GM23338 (cell line): ENCODE measurements around the gene GSG1. TPM values are rescaled to one million over a fixed set of nuclear protein-coding genes. Genes with fewer than 3 reads are reported as not detected.
A peak's percentile ranks its signal among the peaks of the same experiment; 100 is the strongest.

Source experiments
- ATAC-seq: fragments of 200-7000 bp; cut with Tn5 transposase; 3 replicates; pipeline ENCODE4 v1.9.1; 2020
- DNase-seq: peaks from one replicate; pipeline ENCODE4 v3.0.0-alpha.2; 2015; ENCODE audit warnings: low spot score
- H2AFZ ChIP-seq: fragments of 200-600 bp; sonication (generic); 2 replicates; pipeline ENCODE4 v1.8.0; 2016; ENCODE audit warnings: antibody characterized with exemption, mild to moderate bottlenecking, moderate library complexity
- H3F3A ChIP-seq: fragments of 200-600 bp; sonication (generic); replicated peaks from 2 replicates; pipeline ENCODE4 v1.8.0; 2017; ENCODE audit warnings: antibody characterized with exemption, mixed run types, low read depth
- H3K27ac ChIP-seq: fragments of 200-600 bp; sonication (generic); 2 replicates; pipeline ENCODE4 v1.6.1; 2016; ENCODE audit warnings: low read depth
- H3K27me3 ChIP-seq: fragments of 200-600 bp; sonication (generic); 2 replicates; pipeline ENCODE4 v1.8.0; 2016; ENCODE audit warnings: mild to moderate bottlenecking, mixed run types, moderate library complexity; ENCODE audit not compliant: insufficient read depth
- H3K36me3 ChIP-seq: fragments of 200-600 bp; sonication (generic); 2 replicates; pipeline ENCODE4 v1.8.0; 2016; ENCODE audit warnings: mild to moderate bottlenecking; ENCODE audit not compliant: insufficient read depth
- H3K4me1 ChIP-seq: fragments of 200-600 bp; sonication (generic); 2 replicates; pipeline ENCODE4 v1.8.0; 2016; ENCODE audit warnings: mild to moderate bottlenecking, moderate library complexity; ENCODE audit not compliant: insufficient read depth
- H3K4me2 ChIP-seq: fragments of 200-600 bp; sonication (generic); 2 replicates; pipeline ENCODE4 v1.7.1; 2017; ENCODE audit warnings: mixed run types
- H3K4me3 ChIP-seq: fragments of 200-600 bp; sonication (generic); 2 replicates; pipeline ENCODE4 v1.6.1; 2016; ENCODE audit warnings: mixed run types
- H3K79me2 ChIP-seq: fragments of 200-600 bp; sonication (generic); replicated peaks from 2 replicates; pipeline ENCODE4 v1.8.0; 2017; ENCODE audit warnings: mild to moderate bottlenecking; ENCODE audit not compliant: insufficient read depth
- H3K9me2 ChIP-seq: fragments of 200-600 bp; sonication (generic); 2 replicates; pipeline ENCODE4 v1.8.0; 2017; ENCODE audit not compliant: insufficient read depth
- H4K20me1 ChIP-seq: fragments of 200-600 bp; sonication (generic); replicated peaks from 2 replicates; pipeline ENCODE4 v1.8.0; 2017; ENCODE audit warnings: mild to moderate bottlenecking; ENCODE audit not compliant: insufficient read depth
- H3K27ac Mint-ChIP-seq: 2 replicates; pipeline ENCODE4 v1.8.0; 2020; ENCODE audit warnings: inconsistent platforms, mild to moderate bottlenecking, moderate library complexity, mixed read lengths
- H3K27me3 Mint-ChIP-seq: 3 replicates; pipeline ENCODE4 v1.8.0; 2022; ENCODE audit warnings: low read depth, mild to moderate bottlenecking, moderate library complexity, mixed read lengths, inconsistent platforms; ENCODE audit not compliant: insufficient read depth, poor library complexity
- H3K36me3 Mint-ChIP-seq: 3 replicates; pipeline ENCODE4 v1.8.0; 2021; ENCODE audit warnings: low read depth, mild to moderate bottlenecking, inconsistent platforms, moderate library complexity, mixed read lengths
- H3K4me1 Mint-ChIP-seq: 3 replicates; pipeline ENCODE4 v1.8.0; 2020; ENCODE audit warnings: mild to moderate bottlenecking, inconsistent platforms, mixed read lengths
- H3K4me3 Mint-ChIP-seq: 3 replicates; pipeline ENCODE4 v1.8.0; 2021; ENCODE audit warnings: moderate library complexity, mild to moderate bottlenecking, inconsistent platforms, mixed read lengths
- H3K9me3 Mint-ChIP-seq: 3 replicates; pipeline ENCODE4 v1.8.0; 2020; ENCODE audit warnings: moderate library complexity, mild to moderate bottlenecking, inconsistent platforms, mixed read lengths
- EZH2 ChIP-seq: fragments of 200-600 bp; sonication (generic); IDR thresholded peaks from one replicate; pipeline ENCODE4 v1.8.0; 2017; ENCODE audit warnings: antibody characterized with exemption, mild to moderate bottlenecking, low read depth; ENCODE audit not compliant: unreplicated experiment
- JUNB ChIP-seq: IDR thresholded peaks from one replicate; pipeline ENCODE4 v1.6.1; 2016; ENCODE audit warnings: antibody characterized with exemption; ENCODE audit not compliant: unreplicated experiment
- NANOG ChIP-seq: IDR thresholded peaks from 2 replicates; pipeline ENCODE4 v1.6.1; 2016; ENCODE audit warnings: antibody characterized with exemption, borderline replicate concordance
- POLR2AphosphoS5 ChIP-seq: IDR thresholded peaks from 2 replicates; pipeline ENCODE4 v1.6.1; 2016; ENCODE audit warnings: antibody characterized with exemption, low read depth
- STAT1 ChIP-seq: IDR thresholded peaks from one replicate; pipeline ENCODE4 v1.6.1; 2016; ENCODE audit warnings: antibody characterized with exemption; ENCODE audit not compliant: unreplicated experiment
- polyA plus RNA-seq: library from polyadenylated mRNA; unstranded; fragments of >200 nt; fragmentation: Nextera tagmentation; extraction: Ambion mirVana; gene quantifications from 2 replicates; pipeline ENCODE4 v1.2.1, GENCODE V29; 2016
- total RNA-seq: library from RNA; depleted of rRNA; stranded (reverse); fragments of >200 nt; shearing (Covaris generic); gene quantifications from 2 replicates; pipeline ENCODE4 v1.2.3, GENCODE V29; 2014
- TF ChIP-seq, protein P1 (sequence below), 2 experiments: fragments of 200-600 bp in 1 of 2; sonication (generic) in 1 of 2; conservative IDR thresholded peaks; 2 replicates each; pipeline versions ENCODE4 v1.5.1 to v1.6.1; 2016 to 2017; ENCODE audit warnings: antibody characterized with exemption in 2 of 2, low read depth in 2 of 2, mild to moderate bottlenecking in 2 of 2, moderate library complexity in 1 of 2
- TF ChIP-seq, protein P2 (sequence below): fragments of 250-450 bp; sonication (Bioruptor Pico); IDR thresholded peaks from 2 replicates; pipeline ENCODE4 v1.5.0; 2020; ENCODE audit warnings: mild to moderate bottlenecking, moderate library complexity

GSG1 gene
- total and polyA plus RNA-seq, 2 experiments from 2014 or later: 0.17 to 0.63 TPM

DNA sequence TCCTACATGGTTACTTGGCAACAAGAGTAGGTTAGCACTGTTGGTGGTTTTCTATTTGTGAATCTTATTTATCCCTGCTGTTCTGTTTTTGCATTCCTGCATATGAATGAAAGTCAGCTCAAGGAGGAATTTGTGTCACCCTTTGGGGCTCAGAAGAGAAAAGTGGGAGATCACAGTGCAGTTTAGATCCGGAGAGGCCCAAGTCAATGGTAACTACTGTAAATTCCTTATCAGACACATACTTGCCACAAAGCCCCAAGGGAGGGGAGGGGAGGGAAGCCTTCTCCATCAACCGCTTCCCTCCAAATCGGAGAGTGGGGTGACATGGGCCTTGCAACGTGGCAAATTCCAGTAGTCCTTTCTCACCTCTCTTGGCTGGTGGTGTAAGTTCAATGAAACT is 15.0 kb downstream of the GSG1 start (continued):
- no peak for TF ChIP-seq STAT1
- TF ChIP-seq NANOG: peak; percentile 61; the same call in 1 of the 2 replicates
- TF ChIP-seq, protein P1, sequence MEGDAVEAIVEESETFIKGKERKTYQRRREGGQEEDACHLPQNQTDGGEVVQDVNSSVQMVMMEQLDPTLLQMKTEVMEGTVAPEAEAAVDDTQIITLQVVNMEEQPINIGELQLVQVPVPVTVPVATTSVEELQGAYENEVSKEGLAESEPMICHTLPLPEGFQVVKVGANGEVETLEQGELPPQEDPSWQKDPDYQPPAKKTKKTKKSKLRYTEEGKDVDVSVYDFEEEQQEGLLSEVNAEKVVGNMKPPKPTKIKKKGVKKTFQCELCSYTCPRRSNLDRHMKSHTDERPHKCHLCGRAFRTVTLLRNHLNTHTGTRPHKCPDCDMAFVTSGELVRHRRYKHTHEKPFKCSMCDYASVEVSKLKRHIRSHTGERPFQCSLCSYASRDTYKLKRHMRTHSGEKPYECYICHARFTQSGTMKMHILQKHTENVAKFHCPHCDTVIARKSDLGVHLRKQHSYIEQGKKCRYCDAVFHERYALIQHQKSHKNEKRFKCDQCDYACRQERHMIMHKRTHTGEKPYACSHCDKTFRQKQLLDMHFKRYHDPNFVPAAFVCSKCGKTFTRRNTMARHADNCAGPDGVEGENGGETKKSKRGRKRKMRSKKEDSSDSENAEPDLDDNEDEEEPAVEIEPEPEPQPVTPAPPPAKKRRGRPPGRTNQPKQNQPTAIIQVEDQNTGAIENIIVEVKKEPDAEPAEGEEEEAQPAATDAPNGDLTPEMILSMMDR (conservative IDR thresholded peaks at IDR 0.05; ENCODE audit: low read depth in 2 of 2): no peak
- no peak for TF ChIP-seq EZH2
- no peak for TF ChIP-seq POLR2AphosphoS5

DNA sequence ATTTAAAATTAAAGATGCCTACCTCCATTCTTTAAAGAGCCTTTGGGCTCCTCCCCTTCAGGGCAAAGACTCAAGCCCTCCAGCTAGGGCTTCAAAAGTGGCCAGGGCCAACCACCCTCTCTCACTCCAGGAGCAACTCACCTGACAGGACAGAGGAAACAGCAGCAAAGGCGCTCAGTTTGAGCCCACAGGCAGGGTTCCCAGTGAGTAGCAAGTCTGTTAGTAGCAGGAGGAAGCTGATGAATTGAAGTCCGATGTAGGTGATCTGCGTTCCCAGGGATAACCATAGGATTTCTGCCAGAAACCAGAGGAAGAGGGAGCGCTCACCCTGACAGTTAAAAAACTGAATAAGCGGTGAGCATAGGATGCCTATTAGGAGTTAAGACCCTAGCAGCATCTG is 15.7 kb downstream of the GSG1 start:
- Histone ChIP-seq H2AFZ (no peak overlapping the region), H3K4me1 (peaks cover 41% of the 10 kb centered on the region), H3K27ac (peak overlapping the region; percentile 69), H4K20me1 (no peaks in the 10 kb centered on the region), H3F3A (peaks cover 11% of the 10 kb centered on the region; the same call in 1 of the 2 replicates), H3K27me3 (no peaks in the 10 kb centered on the region), H3K36me3 (no peaks in the 10 kb centered on the region), H3K4me3 (peak overlapping the region; percentile 1; the same call in 1 of the 2 replicates), H3K79me2 (no peaks in the 10 kb centered on the region), H3K4me2 (peak overlapping the region; percentile 28), H3K9me2 (no peaks in the 10 kb centered on the region)
- DNase-seq (peak; percentile 58), ATAC-seq (peak; percentile 76)
- H3K4me3 Mint-ChIP-seq: peak overlapping the region; percentile 59
- peaks cover 12% of the 10 kb centered on the region for H3K27me3 Mint-ChIP-seq
- peak overlapping the region; percentile 95 for H3K27ac Mint-ChIP-seq
- no peaks in the 10 kb centered on the region for H3K9me3 Mint-ChIP-seq
- TF ChIP-seq JUNB: no peak
- TF ChIP-seq, protein P2, sequence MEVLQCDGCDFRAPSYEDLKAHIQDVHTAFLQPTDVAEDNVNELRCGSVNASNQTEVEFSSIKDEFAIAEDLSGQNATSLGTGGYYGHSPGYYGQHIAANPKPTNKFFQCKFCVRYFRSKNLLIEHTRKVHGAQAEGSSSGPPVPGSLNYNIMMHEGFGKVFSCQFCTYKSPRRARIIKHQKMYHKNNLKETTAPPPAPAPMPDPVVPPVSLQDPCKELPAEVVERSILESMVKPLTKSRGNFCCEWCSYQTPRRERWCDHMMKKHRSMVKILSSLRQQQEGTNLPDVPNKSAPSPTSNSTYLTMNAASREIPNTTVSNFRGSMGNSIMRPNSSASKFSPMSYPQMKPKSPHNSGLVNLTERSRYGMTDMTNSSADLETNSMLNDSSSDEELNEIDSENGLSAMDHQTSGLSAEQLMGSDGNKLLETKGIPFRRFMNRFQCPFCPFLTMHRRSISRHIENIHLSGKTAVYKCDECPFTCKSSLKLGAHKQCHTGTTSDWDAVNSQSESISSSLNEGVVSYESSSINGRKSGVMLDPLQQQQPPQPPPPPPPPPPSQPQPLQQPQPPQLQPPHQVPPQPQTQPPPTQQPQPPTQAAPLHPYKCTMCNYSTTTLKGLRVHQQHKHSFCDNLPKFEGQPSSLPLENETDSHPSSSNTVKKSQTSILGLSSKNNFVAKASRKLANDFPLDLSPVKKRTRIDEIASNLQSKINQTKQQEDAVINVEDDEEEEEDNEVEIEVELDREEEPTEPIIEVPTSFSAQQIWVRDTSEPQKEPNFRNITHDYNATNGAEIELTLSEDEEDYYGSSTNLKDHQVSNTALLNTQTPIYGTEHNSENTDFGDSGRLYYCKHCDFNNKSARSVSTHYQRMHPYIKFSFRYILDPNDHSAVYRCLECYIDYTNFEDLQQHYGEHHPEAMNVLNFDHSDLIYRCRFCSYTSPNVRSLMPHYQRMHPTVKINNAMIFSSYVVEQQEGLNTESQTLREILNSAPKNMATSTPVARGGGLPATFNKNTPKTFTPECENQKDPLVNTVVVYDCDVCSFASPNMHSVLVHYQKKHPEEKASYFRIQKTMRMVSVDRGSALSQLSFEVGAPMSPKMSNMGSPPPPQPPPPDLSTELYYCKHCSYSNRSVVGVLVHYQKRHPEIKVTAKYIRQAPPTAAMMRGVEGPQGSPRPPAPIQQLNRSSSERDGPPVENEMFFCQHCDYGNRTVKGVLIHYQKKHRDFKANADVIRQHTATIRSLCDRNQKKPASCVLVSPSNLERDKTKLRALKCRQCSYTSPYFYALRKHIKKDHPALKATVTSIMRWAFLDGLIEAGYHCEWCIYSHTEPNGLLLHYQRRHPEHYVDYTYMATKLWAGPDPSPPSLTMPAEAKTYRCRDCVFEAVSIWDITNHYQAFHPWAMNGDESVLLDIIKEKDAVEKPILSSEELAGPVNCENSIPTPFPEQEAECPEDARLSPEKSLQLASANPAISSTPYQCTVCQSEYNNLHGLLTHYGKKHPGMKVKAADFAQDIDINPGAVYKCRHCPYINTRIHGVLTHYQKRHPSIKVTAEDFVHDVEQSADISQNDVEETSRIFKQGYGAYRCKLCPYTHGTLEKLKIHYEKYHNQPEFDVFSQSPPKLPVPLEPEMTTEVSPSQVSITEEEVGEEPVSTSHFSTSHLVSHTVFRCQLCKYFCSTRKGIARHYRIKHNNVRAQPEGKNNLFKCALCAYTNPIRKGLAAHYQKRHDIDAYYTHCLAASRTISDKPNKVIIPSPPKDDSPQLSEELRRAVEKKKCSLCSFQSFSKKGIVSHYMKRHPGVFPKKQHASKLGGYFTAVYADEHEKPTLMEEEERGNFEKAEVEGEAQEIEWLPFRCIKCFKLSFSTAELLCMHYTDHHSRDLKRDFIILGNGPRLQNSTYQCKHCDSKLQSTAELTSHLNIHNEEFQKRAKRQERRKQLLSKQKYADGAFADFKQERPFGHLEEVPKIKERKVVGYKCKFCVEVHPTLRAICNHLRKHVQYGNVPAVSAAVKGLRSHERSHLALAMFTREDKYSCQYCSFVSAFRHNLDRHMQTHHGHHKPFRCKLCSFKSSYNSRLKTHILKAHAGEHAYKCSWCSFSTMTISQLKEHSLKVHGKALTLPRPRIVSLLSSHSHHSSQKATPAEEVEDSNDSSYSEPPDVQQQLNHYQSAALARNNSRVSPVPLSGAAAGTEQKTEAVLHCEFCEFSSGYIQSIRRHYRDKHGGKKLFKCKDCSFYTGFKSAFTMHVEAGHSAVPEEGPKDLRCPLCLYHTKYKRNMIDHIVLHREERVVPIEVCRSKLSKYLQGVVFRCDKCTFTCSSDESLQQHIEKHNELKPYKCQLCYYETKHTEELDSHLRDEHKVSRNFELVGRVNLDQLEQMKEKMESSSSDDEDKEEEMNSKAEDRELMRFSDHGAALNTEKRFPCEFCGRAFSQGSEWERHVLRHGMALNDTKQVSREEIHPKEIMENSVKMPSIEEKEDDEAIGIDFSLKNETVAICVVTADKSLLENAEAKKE (CRISPR knock-in tag): 0 out of 2 replicates have a peak, but pooled peaks have one; percentile 39
- H3K36me3 Mint-ChIP-seq: peaks cover 36% of the 10 kb centered on the region
- H3K4me1 Mint-ChIP-seq: peaks cover 56% of the 10 kb centered on the region
